CD4-positive, alpha-beta T cell treated with Interferon alpha-2 for 1 hour (primary cell): Measurements from ENCODE around the gene IGHMBP2.
A peak's percentile ranks its signal among the peaks of the same experiment; 100 is the strongest.

Experiments used
- DNase-seq, 2 donors: peaks; one replicate each; pipeline ENCODE4 v3.0.0-alpha.2; 2020 to 2022

IGHMBP2 gene

DNA sequence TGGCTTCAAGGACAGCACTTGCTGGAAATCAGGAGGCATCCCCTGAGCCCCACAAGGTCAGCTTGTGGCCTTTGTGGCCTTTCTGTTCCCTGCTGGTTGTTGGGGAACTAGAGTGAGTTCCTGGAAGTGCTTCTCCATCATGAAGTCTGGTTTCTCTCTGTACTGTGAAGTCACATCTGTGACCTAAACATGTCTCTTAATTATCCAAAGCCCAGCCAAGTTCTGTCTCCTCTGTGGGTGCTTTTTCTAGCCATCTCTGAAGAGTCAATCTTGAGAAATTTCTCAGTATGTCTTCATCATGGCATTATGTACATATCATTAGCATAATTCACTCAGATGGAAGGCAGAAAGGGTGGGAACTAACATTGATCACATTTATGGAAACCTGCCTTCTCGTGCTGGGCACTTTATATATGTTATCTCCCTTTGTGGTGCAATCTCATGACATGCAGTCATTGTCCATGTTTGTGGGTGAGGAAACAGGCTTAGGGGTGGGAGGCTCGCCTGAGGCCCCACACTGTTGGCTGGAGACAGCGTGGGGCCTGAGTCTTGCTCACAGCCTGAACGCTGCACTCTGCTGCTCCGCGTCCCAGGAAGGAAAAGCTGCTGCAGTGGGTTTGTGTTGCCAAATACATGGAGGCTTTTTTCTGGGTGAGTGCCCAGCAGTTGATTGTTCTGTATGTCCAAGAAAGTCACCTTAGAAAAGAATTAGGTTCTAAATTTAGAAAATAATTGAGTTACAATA is 24.6 kb downstream of the IGHMBP2 start:
- peak; percentile 5 to 40 for DNase-seq

DNA sequence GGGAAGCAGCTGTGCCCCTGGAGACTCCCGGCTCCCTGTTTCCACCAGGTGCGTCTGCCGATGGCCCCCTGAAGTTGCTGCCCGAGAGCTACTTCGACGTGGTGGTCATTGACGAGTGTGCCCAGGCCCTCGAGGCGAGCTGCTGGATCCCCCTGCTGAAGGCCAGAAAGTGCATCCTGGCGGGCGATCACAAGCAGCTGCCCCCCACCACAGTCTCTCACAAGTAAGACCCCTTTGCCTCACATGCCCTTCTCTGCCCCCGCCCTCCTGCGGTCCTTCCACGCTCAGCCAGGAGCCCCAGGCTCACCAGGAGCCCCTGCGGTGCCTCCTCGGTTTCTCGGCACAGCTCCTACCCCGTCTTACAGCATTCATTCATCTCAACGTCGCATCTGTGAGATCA is 25.4 kb downstream of the IGHMBP2 start:
- DNase-seq: no peak

DNA sequence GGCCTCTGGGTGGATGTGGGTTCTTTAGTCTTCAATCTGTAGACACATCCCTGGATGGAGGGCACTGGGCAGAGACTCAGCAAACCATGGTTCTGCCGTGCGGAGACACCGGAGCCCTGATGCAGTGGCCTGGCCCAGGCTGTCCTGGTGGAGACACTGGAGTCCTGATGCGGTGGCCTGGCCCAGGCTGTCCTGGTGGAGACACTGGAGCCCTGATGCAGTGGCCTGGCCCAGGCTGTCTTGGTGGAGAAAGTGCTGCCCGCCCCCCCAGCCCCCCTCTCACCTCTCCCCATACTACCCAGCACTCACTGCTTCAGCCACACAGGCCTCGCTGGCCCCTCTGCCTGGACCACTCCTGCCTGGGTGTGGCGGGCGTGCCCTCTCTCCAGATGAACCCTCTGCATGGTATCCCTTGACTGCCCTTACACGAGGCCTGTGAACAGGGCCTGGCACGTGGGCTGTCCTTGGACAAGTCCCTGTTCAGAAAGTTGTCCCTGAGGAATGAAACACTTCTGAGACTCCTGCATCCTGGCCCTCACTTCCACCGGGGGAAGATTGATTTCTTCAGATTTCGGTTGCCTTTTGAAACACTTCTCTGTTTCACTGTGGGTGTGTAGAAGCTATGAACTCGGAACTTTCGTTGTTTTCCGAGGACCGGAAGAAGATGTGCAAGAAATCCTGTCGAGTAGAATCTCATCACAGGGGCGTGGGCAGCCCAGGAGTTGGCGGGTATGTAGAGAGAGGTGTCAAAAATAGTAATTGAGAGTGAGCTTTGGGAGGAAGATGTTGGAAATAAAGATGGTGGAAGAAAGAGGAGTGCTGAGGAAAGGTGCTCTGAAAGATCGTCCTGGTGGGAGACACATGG is 26.2 kb downstream of the IGHMBP2 start:
- DNase-seq: no peak

DNA sequence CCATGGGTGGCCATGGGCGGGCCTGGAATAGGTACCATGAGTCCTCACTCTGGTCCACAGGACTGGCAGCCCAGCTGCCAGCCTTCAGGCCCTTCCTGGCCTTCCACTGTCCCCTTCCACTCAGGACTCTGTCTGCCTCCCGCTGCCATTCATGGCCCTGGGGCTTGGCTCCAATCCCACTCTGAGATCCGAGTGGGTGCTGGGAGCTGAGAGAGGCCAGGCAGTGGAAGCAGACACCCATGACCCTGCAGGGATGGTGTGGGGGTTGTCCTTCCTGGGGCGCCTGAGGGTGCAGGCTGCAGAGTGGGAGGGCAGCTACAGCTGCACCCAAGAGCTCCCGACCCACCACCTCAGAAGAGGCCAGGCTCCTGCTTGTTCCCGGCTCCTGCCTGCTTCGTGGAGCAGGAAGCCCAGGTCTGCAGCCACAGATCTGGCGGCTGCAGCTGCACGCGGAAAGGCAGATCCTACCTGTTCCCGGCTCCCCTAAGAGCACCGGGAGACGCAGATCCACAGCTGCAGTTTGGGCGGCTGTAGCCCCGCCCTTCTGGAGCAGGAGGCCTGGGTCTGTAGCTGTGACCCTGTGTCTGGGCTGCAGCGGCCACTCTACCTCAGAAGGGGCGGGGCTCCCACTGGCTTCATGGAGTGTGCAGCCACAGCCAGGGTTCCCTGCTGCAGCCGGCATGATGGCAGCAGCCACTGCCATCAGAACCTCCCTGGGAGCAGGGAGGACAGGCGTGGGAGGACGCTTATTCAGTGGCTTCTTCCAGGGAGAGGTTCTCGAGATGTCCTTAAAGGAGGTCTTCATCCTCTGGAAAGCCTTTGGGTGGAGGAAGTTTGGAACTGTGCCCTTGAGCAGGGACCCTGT is 27.5 kb downstream of the IGHMBP2 start:
- no peak for DNase-seq

DNA sequence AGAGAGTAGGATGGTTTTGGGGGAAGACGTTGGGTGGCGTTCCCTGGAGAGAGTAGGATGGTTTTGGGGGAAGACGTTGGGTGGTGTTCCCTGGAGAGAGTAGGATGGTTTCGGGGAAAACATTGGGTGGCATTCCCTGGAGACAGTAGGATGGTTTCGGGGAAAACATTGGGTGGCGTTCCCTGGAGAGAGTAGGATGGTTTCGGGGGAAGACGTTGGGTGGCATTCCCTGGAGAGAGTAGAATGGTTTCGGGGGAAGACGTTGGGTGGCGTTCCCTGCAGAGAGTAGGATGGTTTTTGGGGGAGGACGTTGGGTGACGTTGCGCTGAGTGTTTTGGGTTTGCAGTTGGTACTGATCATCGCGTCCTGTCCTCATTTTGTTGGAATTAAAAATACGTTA is 28.2 kb downstream of the IGHMBP2 start:
- no peak for DNase-seq

DNA sequence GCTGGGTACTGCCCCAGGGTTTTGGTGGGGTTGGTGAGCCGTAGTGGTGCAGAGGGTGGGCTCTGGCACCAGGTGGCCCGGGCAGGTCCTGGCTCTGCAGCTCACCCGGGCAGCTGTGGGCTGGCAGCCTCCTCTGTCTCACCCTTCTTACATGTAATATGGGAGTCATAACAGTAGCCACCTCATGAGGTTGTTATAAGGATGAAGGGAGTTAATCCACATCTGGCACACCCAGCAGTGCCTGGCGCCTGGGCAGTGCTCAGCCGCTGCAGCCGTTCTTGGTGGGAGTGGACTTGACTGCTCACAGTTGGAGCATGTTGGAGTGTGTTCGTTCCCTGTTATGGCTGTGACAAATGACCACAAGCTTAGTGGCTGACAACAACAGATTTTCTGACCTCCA is 28.7 kb downstream of the IGHMBP2 start:
- DNase-seq: no peak

DNA sequence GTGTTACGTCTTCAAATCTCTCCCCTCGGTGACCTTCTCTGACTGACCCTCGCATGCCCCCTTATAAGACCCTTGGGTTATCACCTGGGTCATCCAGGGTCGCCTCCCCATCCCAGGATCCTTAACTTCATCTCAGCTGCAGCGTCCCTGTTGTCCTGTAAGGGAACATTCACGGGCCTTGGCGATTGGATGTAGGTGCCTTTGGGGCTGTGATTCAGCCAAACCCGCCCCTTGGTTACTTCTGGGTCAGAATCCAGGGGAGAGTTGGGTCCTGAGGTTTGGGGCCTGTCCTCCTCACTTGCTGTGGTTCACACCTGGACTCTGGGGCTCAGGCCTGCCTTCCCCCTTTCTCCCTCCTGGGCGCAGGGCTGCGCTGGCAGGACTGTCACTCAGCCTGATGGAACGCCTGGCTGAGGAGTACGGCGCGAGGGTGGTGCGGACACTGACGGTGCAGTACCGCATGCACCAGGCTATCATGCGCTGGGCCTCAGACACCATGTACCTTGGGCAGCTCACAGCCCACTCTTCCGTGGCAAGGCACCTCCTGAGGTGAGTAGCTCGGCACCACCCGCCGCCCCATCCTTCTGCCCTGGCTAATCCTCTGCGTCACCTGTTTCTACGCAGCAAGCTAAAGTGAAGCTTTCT is 29.4 kb downstream of the IGHMBP2 start:
- DNase-seq: no peak

DNA sequence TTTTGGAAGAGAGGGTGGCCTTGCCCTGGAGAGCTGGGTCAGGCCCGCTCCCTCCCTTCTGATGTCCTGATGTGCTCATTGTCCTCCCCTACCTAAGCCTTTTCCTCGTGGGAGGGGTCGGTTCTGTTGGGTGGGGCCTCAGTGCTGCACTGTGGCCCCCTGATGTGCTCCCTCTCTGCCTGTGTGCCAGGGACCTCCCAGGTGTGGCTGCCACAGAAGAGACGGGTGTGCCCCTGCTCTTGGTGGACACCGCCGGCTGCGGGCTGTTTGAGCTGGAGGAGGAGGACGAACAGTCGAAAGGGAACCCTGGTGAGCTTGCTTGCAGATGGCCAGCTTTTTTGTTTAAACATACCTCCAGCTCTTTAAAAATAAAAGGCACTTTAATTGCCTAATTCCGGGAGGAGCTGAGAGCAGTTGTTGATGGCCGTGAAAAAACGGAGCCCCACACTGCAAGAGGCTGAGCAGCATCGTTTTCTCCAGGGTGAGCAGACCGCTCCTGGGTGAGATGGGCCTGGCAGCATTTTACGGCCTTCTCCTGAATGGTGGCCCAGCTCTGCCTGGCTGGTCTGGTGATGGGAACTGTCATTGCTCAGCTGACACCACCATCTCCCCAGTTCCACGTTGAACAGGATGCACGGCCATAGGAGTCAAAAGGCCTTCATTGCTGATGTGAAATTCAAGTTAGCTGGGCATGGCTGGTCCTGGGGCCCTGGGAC is 30.1 kb downstream of the IGHMBP2 start:
- DNase-seq: no peak

DNA sequence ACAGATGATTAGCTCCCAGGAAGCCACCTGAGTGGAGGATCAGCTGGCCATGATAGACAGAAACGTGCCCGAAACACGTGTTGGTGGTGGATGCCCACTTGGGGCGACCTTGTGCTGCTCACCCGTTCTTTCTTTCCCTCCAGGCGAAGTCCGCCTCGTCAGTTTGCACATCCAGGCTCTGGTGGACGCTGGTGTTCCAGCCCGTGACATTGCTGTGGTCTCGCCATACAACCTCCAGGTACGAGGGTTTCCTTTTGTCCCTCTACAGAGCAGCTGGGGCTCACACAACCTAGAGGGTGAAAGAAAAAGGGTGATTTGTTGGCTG is 30.6 kb downstream of the IGHMBP2 start:
- no peak for DNase-seq

DNA sequence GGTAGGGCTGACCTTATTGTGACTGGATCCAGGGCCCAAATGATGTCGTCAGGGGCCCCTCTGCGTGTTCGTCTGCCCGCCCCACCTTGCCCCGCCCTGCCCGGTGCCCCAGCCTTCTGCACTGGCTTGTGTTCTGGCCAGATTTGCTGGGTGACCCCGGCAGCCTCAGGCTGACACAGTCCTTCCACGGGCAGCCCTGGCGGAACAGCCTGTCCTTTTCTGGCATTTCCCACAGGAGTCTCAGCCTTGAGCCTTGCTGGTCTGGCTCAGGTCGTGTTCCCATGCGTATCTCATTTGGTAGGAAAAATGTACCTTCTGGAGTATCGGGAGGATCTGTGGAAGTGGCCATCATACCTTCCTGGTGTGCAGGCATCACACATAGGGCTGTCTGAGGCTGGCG is 31.0 kb downstream of the IGHMBP2 start:
- no peak for DNase-seq

DNA sequence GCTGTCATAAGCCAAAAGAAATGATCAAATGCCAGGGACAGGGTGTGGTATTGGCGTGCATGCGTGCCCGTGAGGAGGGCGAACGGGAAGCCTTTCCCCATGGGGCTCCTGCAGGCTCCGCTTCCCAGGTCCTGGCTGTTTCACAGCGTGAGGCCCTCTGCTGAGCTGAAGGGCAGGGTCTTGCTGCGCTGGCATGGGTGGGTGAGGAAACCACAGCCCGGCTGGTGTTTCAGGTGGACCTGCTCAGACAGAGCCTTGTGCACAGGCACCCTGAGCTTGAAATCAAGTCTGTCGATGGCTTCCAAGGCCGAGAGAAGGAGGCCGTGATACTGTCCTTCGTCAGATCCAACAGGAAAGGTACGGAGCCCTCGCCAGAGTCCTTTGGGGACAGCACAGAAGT is 31.4 kb downstream of the IGHMBP2 start:
- no peak for DNase-seq

DNA sequence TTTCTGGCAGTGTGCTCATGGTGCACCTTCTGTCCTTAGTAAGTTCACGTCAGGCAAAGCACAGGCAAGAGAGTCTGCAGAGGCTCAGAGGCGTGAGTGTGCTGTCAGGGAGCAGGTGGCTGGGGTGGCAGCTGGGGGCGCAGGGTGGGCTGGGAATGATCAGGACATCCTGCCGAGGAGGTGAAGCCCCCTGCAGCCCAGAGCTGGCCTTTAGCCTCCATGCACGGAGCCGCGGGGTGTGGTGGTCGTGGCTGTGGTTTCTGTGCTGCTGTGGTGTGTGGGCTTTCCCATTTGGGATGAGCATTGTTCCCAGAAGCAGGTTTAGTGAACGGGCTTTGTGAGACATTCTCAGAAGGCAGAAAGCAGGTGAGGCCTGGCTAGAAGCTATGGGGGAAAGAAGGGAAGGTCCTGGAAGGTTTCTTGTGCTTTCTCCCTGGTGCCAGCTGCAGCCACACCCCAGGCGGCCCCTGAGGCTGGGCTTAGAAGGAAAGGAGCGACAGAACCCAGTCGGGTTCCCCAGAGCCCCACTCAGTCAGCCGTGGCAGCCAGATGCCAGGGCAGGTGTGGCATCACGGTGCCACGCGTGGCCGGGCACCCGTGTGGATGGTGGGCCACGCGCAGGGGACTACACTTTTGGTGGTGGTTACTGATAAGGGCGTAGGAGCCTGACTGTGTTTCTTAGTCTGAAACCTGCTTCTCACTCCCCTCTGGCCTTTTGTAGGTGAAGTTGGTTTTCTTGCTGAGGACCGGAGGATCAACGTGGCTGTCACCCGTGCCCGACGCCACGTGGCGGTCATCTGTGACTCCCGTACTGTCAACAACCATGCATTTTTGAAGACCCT is 32.0 kb downstream of the IGHMBP2 start:
- no peak for DNase-seq

DNA sequence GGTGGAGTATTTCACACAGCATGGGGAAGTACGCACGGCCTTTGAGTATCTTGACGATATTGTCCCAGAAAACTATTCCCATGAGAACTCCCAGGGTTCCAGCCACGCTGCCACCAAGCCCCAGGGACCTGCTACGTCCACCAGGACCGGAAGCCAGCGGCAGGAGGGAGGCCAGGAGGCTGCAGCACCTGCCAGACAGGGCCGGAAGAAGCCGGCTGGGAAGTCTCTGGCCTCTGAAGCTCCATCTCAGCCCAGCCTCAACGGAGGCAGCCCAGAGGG is 32.6 kb downstream of the IGHMBP2 start:
- no peak for DNase-seq

DNA sequence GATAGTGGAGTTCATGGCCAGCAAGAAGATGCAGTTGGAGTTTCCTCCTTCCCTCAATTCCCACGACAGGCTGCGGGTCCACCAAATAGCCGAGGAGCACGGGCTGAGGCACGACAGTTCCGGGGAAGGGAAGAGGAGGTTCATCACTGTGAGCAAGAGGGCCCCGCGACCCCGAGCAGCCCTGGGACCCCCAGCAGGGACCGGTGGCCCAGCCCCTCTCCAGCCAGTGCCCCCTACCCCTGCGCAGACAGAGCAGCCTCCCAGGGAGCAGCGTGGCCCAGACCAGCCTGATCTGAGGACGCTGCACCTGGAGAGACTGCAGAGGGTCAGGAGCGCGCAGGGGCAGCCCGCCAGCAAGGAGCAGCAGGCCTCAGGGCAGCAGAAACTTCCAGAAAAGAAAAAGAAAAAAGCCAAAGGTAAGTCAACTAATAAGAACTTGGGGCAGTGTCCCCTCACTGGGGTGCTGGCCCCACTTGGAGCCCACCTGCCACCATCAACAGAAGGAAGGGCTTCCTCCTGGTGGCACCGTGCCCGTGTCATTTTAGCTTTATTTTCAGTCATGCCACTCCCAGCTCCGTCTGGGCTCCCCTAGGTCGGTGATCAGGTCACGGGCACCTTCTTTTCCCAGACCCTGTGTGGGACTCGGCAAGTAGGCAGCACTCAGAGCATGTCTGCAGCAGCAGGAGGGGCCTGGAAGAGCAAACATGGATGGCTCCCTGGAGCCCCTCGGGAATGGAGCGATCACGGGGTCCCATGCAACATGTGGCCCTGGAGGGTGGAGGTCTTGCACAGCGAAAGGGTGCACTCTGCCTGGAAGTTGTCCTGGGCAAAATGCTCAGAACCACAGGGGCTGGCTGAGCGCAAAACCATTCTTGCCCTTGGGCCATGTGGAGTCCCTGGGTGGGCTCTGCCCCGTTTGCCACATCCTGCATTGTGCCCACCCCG is 33.3 kb downstream of the IGHMBP2 start:
- no peak for DNase-seq

DNA sequence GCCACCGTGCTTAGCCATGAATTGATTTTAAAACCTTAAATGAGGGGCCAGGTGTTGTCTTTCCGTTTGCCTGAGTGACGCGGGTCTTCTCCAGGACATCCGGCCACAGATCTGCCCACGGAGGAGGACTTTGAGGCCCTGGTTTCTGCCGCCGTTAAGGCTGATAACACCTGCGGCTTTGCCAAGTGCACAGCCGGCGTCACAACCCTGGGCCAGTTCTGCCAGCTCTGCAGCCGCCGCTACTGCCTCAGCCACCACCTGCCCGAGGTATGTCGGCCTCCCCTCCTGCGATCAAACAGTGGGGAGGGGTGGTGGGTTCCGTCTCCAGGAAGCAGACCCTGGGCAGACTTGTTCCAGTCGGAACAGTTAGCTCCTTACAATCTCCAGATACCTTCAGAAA is 34.4 kb downstream of the IGHMBP2 start:
- DNase-seq: no peak

DNA sequence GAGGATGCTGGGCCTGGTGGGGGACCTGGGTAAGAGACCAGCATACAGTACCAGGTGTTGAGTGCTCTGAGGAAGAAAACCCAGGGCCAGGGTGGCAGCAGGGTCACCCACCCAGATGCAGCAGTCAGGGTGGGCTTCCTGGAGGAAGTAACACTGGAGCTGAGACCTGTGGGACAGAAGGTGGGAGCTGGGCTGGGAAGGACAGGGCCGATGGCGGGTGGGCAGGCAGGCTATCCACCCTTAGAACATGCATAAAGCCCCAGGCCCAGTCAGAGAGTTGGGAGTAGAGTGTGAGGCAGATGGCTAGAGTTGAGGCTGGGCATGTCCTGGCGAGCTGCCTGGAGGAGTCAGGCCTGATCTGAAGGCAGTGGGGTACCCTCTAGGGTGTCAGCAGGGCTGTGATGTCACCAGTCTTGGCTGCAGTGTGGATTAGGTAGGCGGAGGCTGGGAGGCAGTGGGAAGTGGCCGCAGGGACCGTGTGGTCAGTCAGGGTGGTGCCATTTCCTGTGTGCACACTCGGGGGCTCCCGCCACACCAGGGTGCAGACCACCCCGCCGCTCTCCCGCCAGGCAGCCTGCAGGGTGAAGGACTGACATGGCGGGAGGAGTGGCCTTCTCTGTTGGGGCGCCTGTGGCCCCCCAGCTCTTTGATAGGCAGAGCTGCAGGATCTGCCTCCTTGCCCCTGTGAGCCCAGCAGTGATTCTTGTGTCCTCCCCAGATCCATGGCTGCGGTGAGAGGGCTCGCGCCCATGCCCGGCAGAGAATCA is 35.3 kb downstream of the IGHMBP2 start:
- DNase-seq: no peak

DNA sequence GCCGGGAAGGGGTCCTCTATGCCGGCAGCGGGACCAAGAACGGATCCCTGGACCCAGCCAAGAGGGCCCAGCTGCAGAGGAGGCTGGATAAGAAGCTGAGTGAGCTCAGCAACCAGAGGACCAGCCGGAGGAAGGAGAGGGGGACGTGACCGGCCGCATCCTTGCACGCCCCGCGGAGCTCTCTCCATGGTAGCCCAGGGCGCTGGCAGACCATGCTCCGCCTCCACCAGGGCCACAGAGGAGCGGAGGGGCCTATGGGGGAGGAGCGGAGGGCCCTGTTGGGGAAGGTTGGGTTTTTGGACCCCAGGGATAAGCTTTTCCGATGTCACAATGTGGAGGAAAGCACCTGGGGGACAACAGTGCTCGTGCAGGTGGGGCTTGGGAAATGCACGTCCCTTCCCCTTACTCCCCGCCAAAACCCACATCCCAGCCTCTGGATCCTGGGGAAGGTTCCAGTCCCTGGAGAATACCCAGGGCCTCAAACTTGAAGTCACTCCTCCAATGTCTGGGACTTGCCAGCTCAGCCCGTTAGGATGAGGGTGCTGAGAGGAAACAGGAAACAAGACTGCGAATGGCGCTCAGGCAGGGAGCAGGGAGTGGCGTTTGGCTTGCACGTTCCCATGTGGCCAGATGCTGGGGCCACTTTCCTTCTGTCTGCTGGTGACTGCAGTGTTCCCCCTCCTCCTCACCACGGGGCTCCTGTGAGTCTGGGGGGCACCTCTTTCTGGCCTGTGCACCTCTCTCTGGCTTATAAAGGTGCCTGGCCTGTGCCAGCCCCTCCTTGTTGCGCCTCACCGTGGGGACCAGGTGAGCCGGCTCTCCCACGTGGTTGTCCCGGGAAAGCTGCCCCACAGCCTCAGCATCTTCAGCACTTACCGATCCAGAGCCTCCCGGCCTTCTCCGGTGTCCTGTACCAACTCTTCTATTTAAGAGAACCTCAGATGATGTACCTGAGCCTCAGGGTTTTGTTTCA is 36.2 kb downstream of the IGHMBP2 start:
- DNase-seq: no peak

DNA sequence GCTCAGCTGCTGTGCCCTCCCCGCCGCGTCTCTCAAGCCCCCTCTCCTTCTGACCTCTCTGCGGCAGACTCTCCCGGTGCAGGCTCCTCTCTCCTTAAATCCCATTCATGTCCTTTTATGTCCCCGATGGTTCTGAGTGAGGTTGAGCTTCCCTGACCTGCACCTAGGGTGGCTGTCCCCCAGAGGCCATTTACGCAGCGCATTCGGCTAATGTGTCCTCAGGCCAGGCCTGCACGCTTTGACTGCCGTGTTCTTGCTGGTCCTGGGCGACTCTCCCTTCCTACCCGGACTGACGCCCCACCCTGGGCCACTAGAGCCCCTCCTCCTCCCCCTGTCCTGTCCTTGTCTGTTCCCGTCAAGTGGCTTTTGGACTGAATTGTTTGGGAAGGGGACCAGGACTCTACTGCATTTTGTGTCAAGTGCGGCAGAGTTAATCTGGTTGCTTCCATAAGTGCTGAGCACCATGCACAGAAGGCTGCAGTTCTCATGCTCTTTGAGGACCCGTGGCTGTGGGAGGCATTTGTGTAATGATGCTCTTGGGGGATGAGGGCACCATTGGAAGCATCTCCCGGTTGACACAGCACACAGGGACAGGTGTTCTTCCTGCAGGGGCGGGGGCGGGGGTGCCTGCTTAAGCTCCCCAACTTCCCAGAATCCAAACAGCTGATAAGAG is 37.1 kb downstream of the IGHMBP2 start:
- DNase-seq: no peak
